Measurements from ENCODE around the gene ADD3.

The ADD3 gene

GRCh38 chr10:110150981-110151380, 143.2 kb downstream of the ADD3 start:
- no peak for DNase-seq (ENCODE audit: low read depth in 2 of 2)

GRCh38 chr10:110151467-110151866, 143.7 kb downstream of the ADD3 start:
- DNase-seq (ENCODE audit: low read depth in 2 of 2): no peak

- no peak for DNase-seq (ENCODE audit: low read depth in 2 of 2)
These were observed 144.2 kb downstream of the ADD3 start for GRCh38 chr10:110151971-110152370.

GRCh38 chr10:110153396-110153795, 145.6 kb downstream of the ADD3 start:
- DNase-seq (ENCODE audit: low read depth in 2 of 2): no peak

DNA sequence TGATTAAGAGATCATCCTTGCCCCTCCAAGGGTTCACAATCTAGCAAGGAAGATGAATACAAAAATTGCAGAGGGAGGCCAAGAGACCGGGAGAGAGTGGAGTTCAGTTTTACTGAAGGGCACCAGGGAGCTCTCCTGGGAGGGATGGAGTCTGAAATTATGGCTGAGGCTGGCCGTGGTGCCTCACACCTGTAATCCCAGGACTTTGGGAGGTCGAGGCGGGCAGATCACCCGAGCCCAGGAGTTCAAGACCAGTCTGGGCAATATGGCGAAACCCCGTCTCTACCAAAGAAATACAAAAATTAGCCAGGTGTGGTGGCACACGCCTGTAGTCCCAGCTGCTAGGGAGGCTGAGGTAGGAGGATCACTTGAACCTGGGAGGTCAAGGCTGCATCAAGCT, 148.3 kb downstream of the ADD3 start:
- DNase-seq (ENCODE audit: low read depth in 2 of 2): no peak

- no peak for DNase-seq (ENCODE audit: low read depth in 2 of 2)
These were observed 150.5 kb downstream of the ADD3 start for GRCh38 chr10:110158051-110159005.

DNA sequence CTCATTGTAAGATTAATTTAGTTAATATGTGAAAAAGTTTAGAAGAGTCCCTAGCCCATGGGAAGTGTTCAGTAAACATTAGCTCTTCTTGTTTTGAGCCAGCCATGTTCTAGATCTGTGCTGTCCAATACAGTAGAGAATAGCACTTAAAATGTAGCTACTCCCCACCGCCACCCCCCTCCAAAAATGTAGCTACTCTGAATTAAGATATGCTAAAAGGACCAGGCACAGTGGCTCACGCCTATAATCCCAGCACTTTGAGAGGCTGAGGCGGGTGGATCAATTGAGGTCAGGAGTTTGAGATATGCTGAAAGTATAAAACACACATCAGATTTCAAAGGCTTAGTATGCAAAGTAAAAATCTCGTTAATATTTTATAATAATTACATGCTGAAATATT, 152.3 kb downstream of the ADD3 start:
- DNase-seq (ENCODE audit: low read depth in 2 of 2): no peak

- DNase-seq (ENCODE audit: low read depth in 2 of 2): no peak
These were observed 152.7 kb downstream of the ADD3 start for GRCh38 chr10:110160522-110160921.

- DNase-seq (ENCODE audit: low read depth in 2 of 2): no peak
These were observed 155.0 kb downstream of the ADD3 start for GRCh38 chr10:110162741-110163145.

DNA sequence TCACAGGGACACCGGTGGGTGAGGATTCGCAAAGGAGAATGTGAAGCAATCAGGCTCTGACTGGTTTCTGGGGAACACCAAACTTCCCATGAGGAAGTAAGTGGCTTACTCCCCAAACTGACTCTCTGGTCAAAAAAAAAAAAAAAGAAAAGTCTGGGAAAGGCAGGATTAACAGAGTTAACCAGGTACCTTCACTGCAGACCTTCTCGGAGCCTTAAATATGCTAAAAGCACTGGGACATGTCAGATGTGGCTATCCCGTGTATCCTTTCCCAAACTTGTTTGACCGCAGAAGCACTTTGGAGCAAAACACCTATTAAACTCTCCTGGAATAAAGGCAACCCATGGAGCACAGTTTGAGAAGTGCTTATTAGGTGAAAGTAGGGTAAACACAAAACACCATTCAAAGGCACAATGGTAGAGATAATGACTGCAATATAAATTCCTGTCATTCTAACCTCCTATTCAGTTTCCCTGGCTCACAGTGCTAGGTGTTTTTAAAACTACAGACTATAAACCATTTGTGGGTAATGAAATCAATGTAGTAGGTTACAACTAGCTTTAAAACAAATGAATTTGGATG, 155.5 kb downstream of the ADD3 start:
- DNase-seq (ENCODE audit: low read depth in 2 of 2): no peak

DNA sequence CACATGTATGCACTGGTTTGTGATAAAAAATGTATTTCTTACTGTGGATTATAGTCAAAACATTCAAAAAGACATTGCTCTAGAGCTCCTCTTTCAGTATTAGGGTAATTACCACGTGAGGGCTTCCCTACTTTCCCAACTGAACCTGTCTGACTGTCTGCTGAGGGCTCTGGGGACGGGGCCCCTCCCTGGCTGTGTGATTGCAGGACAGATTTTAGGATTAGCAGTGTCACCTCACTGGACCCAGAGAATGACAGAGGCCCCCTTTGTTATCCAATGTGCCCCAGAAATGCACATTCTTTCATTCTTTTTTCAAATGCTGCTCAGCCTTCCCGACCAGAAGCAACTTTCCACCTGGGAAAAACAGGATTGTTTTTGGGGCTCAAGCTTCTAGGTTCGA, 156.1 kb downstream of the ADD3 start:
- no peak for DNase-seq (ENCODE audit: low read depth in 2 of 2)

GRCh38 chr10:110165239-110165638, 157.5 kb downstream of the ADD3 start:
- no peak for DNase-seq (ENCODE audit: low read depth in 2 of 2)

- DNase-seq (ENCODE audit: low read depth in 2 of 2): no peak
These were observed 159.4 kb downstream of the ADD3 start for GRCh38 chr10:110167149-110167548.

DNA sequence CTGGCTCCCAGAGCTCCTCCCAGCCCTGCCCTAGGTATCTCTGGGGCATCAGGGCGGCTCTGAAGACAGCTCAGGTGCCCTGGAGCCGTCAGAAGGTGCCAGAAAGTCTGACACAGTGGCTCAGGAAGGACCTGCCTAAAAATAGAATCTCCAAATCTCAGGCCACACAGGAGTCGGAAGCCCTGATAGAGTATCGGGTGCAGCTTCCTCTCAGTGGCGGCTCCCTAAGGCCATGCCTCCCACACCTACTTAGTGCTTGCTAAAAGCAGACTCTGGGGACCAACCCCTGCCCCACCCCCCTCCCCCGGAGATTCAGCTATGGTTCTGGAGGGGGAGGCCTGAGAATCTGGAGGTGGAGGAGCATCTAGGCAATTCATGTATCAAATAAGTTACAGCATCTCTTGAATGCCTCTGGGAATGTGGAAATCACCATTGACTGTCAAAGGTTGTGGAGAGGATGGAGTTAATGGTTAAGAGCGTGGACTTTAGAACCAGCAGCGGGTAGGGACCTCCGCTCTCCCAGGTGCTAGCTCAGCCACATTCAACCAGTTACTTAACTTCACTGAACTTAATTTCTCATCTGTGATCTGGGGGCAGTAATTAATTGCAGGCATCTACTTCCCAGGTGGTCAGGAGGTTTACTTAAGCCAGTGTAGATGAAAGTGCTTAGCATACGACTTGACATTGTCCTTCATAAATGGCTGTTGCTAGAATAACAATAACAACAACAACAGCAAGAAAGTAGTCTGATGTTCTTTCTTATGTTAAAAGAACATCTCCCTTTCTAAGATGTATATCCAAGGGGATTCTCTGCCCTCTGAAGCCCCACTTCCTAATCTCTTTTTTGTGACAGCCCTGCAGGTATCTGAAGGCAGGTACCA, 161.1 kb downstream of the ADD3 start:
- no peak for DNase-seq (ENCODE audit: low read depth in 2 of 2)

DNA sequence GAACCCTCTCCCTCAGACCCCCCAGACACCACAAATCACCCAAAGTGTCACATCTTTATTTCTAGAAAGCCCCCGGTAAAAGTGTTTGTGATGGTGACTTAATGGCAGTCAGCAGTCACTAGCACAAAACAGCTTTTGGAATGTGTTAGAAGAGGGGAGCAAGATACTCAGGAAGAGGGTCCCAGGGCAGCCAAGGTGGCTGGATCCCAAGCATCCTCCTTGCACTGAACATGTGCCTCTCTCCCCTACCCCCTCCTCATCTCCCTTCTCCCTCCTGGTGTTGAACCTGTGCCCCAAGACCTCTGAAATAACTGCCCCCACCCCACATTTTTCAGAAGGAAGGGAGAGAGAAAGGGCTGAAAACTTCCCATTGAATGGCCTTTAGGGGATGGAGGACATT, 161.8 kb downstream of the ADD3 start:
- no peak for DNase-seq (ENCODE audit: low read depth in 2 of 2)

- DNase-seq (ENCODE audit: low read depth in 2 of 2): no peak
These were observed 162.6 kb downstream of the ADD3 start for GRCh38 chr10:110170142-110170971.

- no peak for DNase-seq (ENCODE audit: low read depth in 2 of 2)
These were observed 163.2 kb downstream of the ADD3 start for GRCh38 chr10:110171032-110171431.

GRCh38 chr10:110172155-110172554, 164.4 kb downstream of the ADD3 start:
- no peak for DNase-seq (ENCODE audit: low read depth in 2 of 2)

- no peak for DNase-seq (ENCODE audit: low read depth in 2 of 2)
These were observed 166.4 kb downstream of the ADD3 start for GRCh38 chr10:110174201-110174600.

DNA sequence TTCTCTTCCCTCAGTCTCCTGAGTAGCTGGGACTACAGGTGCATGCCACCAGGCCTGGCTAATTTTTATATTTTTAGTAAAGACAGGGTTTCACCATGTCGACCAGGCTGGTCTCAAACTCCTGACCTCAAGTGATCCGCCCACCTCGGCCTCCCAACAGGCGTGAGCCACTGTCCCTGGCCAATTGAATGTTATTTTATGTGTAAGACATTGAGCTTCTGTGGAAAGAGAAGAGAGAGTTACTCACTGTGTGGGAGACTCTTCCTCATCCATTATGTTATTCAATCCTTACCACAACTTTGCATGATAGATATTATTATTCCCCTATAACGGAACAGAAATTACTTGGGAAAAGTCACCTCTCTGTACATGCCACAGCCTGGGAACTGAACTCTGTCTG, 167.0 kb downstream of the ADD3 start:
- no peak for DNase-seq (ENCODE audit: low read depth in 2 of 2)

GRCh38 chr10:110175406-110175805, 167.6 kb downstream of the ADD3 start:
- no peak for DNase-seq (ENCODE audit: low read depth in 2 of 2)

Data from stimulated activated CD4-positive, alpha-beta T cell treated with anti-CD3 and anti-CD28 coated beads, Interleukin-1b, Interleukin-23, amount 100 ng/mL, for 1 hour (primary cell).